ENCODE results near the gene ABLIM2.

The ABLIM2 gene

DNA sequence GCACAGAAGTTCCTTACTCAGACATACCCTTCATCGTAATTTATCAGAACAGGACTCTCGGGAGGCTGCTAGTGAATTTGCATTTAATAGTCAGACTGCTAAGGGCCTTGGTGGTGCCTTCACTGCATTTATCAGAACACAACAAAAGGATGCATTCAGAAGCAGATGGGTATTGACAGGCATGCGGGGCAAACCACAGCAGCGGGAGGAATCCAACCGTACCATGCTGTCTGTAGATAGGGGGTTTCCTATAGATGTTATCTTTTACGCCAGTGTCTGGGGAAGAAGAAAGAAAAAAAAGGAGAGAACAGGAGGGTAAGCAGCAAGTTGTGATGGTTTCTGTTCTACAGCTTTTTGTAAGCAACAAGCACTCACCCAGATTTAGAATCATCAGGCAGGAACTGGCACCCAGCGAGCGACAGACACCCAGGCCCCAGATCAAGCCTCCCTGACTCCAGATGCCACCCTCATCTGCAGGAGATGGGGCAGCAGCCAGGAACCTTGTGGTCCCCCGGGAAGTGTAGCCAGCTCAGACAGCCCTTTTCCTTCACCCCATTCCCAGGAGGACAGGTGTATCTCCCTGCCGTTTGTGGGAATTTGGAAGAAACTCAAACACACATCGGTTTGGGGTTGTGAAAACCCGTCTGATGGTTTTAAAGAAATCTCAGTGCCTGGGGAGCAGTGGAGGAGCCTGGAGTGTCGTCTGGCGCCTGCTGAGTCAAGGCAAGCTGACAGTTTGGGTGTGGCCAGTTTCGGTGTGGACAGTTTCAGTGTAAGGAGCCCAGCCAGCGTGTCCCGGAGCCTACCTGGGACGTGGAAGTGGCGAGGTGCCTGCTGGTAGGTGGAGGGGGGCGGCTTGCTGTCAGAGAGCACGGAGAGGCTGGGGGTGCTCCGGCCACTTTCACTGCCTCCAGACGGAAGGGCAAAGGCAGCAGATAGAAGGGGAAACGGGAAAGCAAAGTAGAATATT lies 138.9 kb downstream of the ABLIM2 start:
- DNase-seq: no peak

DNA sequence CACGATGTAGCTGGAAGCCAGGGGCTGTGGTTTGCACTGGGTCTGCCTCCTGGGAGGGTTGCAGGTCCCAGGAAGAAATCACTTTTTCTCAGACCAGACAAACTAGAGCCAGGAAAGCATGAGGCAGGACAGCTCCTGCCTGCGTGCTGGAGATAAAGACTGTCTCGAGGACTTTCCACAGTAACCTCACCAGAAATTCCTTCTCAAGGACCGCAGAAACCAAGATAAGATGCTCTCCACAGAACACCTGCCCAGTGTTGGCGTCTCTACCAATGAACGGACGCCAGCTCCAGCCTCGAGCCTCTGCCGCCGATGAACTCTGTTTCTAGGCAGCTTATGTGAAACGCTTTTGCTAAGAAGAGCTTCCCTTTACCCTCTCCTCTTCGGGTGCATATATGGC lies 142.1 kb downstream of the ABLIM2 start:
- no peak for DNase-seq

DNA sequence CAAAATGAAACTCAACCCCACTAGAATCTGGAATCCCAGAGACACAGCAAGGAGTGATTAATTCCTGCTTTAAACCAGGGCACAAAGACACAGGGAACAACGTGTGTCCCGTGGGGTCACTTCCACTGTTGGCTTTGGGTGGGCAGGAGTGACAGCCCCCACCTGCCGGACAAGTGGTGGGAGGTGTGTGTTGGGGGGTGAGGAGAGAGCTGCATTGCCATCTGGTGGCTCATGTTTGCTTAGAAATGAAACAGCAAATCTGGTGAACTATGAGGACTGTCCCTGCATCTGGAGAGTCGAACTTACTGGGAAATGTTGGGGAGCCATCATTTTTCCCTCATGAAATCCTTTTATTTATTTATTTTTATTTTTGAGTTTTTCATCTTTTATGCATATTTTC lies 143.1 kb downstream of the ABLIM2 start:
- no peak for DNase-seq

DNA sequence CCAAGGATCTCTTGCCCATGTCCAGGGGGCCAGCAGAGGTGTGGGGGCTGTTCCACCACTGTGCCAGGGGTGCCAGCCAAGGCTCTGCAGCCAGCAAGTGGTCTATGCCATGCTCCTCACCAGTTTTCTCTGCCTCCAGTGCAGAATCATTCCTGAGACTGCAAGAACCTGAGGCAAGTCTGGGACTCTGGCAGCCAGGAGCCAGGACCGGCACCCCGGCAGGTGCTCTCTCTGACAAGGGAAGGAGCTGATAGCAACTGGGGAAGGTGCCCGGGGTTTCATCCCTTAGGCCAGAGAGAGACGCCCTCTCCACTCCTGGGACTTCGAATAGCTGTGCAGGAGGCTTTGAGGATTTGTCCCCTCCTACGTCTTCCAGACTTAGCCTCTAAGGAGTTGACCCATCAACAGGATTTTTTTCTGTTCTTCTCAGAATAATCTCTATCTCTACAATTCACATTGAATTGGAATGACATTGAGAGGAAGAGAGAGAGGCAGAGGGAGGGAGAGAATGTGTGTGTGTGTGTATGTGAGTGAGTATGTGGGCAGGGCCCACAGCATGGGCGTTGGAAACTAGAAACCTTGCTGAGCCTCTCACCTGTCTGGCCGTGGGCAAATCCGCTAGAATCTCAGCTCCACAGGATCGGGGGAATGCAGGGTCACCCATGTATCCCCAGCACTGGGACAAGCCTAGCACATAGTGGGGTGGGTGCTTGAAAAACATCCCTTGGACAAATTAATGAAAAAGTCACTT lies 144.5 kb downstream of the ABLIM2 start:
- no peak for DNase-seq

DNA sequence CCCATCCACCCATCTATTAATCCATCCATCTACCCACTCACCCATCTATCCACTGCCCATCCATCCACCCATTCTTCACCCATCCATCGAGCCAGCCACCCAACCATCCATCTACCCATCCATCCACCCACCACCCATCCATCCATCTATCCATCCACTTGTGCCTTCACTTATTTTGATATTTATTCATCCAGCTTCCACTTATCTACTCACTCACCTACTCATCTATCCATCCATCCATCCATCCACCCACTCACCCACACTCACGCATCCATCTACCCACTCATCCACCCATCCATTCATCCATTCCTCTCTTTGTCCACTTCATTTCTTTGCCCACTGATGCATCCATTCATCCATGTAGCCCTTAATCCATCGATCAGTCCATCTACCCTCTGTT lies 146.1 kb downstream of the ABLIM2 start:
- DNase-seq: no peak

DNA sequence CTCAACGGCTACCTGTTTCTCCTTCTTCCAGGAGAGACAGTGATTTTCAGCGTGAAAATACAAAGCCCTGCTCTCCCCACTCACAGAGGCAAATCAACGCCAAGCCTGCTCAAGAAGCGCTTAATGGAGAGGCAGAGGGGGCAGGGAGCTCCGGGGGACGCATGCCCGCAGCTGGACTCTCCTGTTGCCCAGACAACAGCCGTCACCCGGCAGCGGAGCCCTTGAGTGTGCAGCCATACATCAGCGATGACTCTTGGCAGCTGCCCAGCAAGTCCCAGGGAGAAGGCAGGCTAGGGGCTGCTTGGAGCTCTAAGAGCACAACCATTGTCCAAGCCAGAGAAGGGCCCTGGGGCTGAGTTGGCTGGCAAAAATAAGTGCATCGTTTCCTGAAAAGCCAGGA lies 148.0 kb downstream of the ABLIM2 start:
- no peak for DNase-seq

DNA sequence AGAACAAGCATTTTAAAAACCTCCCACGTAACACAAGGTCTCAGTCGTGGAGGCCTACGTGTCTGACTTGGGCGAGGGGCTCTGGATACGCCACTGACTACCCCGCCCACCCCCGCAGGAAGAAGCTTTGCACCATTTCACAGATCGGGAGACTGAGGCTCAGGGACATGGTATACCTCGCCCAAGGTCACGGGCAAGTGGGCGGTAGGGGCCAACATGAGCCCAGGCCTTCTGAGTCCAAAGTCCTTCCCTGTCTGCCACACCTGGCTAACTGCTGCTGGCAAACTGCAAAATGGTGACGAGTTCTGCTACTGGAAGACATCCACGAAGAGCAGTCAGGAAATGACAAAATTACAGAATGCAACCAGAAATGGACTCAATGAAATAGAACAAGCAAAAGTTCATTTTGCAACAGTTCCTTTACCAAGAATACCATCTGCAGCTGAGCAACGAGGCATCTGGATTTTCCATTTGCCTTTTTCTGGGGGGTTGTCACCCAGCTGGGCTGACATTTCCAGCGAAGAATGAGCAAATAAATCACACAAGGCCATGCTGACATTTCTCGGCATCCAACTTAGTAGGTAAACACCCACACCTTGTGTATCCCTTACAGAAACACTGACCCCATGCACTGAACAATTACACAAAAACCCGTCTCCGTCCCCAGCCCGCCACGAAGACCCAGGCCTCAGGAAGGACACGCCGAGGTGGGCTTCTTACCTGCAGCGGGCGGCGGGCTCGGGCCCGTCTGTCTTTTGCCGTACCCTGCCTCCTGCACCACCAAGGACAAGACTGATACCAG lies 148.7 kb downstream of the ABLIM2 start:
- no peak for DNase-seq

DNA sequence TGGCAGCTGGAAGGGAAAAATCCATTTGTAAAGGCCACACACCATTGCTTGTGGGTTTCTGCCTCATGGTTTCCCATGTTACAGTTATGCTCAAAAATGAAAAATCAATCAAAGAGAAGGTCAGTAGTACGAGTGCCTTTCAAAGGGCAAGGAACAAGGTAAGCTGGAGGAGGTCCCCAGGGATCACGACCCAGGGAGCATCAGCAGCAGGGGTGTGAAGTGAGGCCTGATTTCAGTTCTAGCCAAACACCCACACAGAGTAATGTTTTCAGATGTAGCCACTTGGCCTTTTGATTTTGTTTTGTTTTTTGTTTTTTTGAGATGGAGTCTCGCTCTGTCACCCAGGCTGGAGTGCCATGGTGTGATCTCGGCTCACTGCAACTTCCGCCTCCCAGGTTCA lies 149.5 kb downstream of the ABLIM2 start:
- no peak for DNase-seq

DNA sequence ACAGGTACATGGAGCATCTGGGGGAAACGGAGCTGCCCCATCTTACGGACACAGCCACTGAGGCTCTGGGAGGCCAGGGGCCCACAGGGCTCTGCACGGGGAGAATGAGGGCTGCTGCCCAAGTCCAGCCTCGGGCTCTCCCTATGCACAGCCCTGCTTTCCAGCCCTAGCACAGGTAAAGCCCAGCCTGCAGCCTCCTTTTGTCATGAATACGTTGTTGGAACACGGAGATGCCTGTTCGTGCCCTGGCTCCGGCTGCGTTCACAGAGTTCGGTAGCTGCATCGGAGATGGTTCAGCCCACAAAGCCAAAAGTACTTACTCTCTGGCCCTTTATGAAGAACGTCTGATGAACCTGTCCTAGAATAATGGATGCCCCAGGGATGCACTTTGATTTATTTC lies 150.2 kb downstream of the ABLIM2 start:
- no peak for DNase-seq

DNA sequence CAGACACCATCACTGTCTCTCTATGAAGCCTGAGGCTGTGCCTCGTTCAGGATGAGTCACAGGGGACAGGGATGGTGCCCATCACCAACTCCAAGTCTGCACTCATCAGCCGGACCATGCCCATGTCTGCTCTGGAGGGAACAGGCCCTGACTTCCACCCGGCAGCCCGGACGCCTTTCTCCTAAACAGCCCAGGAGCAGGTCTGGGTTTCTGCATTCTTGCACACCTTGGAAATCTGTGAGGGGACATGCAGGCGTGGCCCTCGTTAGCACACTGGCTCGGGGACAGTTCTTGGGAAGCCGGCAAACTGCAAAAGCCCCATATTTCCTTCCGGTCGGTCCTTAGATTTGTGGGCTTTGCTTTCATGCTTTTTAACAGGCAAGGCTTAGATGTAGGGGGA lies 151.0 kb downstream of the ABLIM2 start:
- no peak for DNase-seq

DNA sequence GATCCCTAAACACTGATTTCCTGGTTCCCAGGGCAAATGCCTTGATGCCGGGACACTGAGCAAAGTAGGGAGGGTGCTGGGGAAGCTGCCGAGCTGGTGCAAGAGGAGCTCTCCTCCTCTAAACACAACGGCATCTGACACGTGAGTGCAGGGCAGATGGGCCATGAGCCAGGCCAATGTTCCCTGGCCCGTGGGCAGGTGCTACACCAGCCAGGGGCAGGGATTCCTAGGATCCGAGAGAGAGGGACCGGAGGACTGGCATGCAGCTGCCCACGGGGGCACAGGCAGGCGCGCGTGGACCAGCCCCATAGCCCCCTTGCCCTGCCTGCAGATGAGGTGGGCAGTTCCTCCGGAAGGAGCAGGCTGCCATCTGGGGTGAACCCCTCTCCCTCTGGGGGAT lies 152.1 kb downstream of the ABLIM2 start:
- no peak for DNase-seq

DNA sequence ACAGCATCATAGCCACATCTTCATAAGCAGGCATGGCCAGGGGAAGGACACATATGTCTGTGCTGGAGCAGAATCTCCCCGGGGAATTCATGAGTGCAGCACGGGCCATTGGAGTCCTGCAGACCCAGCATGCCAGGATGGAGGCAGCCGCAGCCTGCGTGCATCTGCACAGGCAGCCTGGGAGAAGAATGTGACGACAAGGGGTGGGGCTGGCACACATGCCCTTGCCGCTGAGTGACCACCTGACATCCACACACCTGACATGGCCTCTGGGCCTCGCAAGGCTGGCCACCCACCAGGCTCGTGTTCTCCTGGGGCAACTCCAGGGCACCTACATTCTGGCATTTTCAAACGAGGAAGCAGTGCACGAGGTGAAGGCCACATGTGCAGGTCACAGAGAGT lies 152.8 kb downstream of the ABLIM2 start:
- DNase-seq: no peak

DNA sequence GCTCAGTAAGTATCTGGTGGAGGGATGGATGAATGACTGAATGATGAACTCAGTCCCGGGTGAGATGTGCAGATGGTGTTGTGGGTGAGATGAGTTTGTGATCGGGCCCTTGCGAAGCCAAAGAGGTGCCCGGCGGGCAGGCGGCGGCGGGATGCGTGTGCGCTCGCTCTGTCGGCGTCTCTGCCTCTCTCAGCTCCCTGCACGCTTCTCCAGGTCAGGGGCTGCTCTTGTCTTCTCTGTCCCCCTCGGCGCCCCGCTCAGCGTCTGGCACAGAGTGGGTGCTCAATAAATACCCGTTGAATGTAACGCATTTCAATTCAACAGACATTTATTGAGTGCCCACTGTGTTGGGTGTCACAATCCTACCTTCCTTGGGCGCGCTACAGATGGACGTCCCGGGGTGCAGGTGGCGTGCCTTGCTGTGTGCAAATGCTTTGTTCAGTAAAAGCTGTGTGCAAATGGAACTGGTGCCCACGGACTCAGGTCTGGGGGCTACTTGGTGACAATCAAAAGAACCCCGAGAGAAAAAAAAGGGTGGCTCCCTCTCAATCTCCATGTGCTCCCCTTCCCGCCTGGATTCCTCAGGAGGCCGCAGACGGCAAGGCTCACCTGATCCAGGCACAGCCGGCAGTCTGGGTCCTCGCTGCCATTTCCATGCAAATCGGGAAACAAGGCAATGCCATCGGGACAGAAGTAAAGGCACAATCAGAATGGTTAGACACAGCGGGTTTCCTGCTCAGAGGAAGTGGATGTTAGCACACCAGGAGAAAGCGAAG lies 153.4 kb downstream of the ABLIM2 start:
- DNase-seq: no peak

DNA sequence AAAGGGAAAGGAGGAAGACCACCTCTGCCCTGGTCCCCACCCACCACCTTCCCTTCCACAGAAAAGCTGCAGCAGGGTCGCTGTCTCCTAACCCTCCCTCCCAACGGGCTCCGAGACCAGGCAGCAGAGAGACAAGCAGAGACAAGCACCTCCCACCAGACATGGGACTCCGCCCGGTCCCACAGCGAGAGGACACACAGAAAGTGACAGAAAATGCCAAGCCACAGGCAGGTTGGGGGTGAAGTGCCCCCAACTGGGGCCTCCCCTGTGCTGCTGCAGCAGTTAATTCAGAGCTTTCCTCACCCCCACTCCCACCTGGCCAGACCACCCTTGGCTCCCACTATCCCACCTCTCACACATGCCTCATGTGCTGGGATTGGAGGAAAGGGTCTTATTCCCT lies 154.5 kb downstream of the ABLIM2 start:
- no peak for DNase-seq

DNA sequence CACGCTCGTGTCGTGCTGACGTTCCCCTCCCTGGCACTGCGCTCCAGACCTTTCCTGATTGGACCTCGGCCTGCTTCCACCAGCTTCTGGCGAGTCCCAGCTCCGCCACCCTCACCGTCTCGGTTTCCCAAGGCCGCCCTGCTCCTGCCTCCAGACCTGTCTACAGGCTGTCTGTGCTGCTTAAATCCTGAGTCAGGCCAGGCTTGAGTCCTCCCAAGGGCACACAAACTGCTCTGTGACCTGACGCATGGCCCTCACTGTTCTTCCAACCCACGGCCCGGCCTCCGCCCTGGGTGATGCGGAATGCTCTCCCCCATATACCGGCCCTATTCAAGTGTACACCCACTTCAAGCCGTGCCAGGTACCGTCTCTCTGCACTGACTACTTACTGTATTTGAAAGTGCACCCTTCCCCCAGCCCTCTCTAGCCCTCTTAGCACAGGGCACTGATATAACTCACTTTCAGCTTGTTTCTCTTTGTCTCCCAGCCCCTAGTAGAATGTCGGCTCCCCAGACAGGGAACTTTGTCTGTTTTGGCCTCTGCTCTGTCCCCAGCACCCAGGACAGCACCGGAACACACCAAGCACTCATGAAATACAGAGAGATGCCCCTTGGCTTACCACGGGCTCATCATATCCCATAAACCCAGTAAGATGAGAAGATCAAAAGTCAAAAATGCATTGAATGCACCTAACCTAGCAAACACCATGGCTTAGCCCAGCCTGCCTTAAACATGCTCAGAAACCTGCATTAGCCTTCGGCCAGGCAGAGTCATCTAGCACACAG lies 155.9 kb downstream of the ABLIM2 start:
- DNase-seq: no peak

DNA sequence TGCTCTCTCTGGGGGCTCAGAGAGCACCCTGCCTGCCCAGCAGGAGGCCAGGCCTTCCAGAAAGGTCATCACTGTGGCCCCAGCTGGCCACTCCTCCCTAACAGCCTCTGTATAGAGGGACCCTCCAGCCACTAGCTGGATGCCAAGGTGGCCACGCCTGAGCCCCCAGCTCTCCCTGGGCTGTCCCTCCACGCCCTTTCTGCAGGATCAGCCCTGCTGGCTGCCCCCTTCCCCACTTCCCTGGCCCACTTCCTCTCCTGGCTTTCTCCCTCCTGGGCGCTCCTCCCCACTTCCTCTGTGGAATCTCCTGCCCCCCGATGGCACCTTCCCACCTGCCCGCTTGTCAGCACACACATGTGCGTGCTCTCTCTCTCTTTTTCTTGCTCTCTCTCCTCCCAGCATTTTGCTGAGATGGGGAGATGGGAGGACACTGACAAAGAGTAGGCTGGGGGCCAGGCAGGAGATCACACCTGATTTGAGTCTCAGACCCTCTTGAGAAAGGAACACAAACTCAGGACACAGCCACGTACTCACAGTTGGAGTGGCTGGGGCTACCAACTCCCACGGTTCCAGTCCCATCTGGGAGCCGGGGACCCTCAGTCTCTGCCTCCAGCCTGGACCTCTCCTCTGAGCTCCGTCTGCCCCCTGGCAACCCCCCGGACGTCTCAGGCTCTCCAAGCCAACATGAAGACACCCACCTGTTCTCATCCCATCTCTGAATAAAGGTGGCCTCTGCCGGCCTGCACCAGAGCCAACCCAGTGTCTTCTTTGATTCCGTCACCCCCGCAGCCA lies 156.9 kb downstream of the ABLIM2 start:
- DNase-seq: no peak

DNA sequence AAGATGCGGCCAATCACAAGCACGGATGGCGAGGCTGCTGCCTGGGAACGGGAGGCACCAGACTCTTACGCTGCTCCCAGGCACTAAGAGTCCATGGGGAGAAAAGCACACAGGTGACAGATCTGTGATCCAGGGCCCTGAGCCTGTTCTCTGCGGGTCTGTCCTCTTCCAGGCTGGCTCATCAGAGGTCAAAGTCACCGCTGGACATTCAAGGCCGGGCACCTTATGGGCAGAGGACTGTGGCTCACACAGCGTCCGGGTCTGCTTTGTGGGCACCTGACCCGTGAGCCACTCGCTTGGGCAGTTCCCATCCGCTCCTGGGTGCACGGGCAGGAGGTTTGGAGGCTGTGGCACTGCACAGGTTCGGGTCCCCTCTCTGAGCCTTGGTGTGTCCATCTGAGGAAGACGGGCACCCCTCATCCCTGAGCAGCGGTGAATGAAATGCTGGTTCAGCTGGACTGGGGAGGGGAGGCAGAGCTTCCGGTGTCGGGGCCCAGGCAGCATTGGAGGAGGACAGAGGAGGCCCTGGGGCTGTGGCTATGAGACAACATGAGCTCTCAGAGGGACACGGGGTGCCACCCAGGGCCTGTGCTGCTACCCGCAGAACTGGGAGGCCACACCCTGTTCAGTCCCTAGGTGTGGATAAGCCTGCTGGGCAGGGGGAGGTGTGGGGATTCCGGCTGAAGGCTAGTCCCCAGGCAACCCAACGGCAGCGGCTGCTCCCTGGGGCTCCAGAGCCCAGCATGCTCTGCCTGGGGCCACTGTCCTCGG lies 157.7 kb downstream of the ABLIM2 start:
- no peak for DNase-seq

DNA sequence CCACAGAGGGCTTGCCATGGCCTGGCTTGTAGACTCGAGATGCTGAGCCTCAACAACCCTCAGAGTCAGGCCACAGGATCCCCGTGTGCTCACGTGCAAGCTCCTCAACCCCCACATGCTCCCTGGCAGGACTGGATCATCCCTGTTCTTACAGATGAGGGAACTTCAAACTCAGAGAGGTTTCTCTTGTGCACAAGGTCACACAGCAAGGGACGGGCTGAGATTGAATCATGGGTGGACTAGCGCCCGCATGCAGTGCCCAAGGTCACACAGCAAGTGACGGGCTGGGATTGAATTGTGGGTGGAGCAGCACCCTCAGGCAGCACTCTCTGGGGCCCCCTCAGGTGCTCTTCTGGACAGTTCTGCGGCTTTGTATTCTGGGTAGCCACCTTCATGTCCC lies 158.4 kb downstream of the ABLIM2 start:
- no peak for DNase-seq

DNA sequence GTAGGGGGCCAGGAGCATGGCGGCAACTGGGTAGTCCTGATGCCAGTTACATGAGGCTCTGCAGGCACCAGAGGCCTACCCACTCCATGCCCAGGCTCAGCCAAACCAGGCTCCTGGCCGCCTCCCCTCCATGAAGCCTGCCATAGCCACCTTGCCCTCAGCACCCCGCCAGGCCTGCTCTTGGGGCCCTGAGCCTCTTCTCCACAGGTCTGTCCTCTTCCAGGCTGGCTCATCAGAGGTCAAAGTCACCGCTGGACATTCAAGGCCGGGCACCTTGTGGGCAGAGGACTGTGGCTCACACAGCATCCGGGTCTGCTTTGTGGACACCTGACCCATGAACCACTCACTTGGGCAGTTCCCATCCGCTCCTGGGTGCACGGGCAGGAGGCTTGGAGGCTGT lies 158.9 kb downstream of the ABLIM2 start:
- DNase-seq: no peak

DNA sequence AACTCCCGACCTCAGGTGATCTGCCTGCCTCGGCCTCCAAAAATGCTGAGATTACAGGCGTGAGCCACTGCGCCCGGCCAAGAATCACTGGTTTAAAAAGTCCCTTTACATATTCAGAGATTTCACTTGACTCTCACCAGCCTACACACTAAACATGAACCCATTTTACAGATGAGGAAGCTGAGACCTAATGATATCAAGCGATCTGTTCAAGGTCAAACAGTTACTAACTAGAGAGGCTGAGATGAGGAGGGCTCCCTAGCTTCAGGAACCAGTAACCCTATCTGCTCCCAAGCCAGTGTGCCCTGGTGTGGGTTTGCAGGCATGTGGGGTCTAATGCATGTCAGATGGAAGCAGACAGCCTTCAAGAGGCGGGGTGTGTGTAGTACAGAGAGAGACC lies 159.3 kb downstream of the ABLIM2 start:
- DNase-seq: no peak
